Muscle layer of duodenum (tissue), 2 donors: Measurements from ENCODE around the gene ATXN7L1.
"Not testable (repeated sequence)": the region's sequence is repeated elsewhere in the genome, so short reads cannot be mapped to it uniquely, and the experiment has no call there.

Experiments used
- H3K27ac ChIP-seq: one replicate; pipeline ENCODE4 v1.7.0; 2013; ENCODE audit warnings: mild to moderate bottlenecking, low read length
- H3K27me3 ChIP-seq: one replicate; pipeline ENCODE4 v1.7.0; 2013; ENCODE audit warnings: low read depth, mild to moderate bottlenecking, control low read depth, low read length
- H3K36me3 ChIP-seq, 2 donors: one replicate each; pipeline ENCODE4 v1.7.0; 2013; ENCODE audit warnings: low read length in 2 of 2, control low read depth in 1 of 2, mild to moderate bottlenecking in 1 of 2; ENCODE audit not compliant: insufficient read depth in 2 of 2, control insufficient read depth in 1 of 2
- H3K4me1 ChIP-seq, 2 donors: one replicate each; pipeline ENCODE4 v1.7.0; 2013; ENCODE audit warnings: low read length in 2 of 2, mild to moderate bottlenecking in 2 of 2, control low read depth in 1 of 2, moderate library complexity in 1 of 2; ENCODE audit not compliant: insufficient read depth in 2 of 2, control insufficient read depth in 1 of 2
- H3K4me3 ChIP-seq, 2 donors: one replicate each; pipeline ENCODE4 v1.7.0; 2013; ENCODE audit warnings: low read length in 2 of 2, low read depth in 1 of 2, mild to moderate bottlenecking in 1 of 2
- H3K9me3 ChIP-seq, 2 donors: one replicate each; pipeline ENCODE4 v1.7.0; 2013; ENCODE audit warnings: low read length in 2 of 2, control low read depth in 1 of 2, mild to moderate bottlenecking in 1 of 2; ENCODE audit not compliant: control insufficient read depth in 1 of 2
- donor health status: healthy.

Gene ATXN7L1

DNA sequence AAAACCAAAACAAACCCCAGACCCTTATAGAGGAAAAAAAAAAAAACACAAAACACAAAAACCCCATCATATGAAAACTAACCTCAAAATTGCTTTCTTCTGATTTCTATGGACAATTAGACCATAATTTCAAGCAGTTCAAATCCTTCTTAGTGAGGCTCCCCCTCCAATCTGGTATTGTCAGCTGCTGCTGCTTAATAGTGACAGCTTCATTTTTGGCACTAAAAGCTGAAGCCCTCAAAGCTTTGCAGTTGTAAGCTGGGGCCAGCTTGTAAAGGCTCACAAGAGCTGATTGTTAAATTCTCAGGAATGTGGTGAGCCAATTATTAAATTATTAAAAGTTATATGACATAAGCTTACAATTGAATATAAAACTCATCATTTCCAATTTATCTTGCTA, 21.9 kb downstream of the ATXN7L1 start:
- Histone ChIP-seq H3K36me3 (no peaks in the 10 kb centered on the region), H3K4me1 (peaks cover 4 to 27% of the 10 kb centered on the region in 2 donors), H3K27me3 (no peaks in the 10 kb centered on the region), H3K4me3 (no peak overlapping the region), H3K9me3 (no peaks in the 10 kb centered on the region), H3K27ac (no peak overlapping the region)

- Histone ChIP-seq H3K27me3 (no peaks in the 10 kb centered on the region), H3K9me3 (no peaks in the 10 kb centered on the region), H3K4me3 (peak overlapping the region in 1 of 2 donors; percentile 40), H3K27ac (no peak overlapping the region), H3K4me1 (peaks cover 4 to 27% of the 10 kb centered on the region in 2 donors), H3K36me3 (no peaks in the 10 kb centered on the region)
Observed at GRCh38 chr7:105853931-105854419, 22.4 kb downstream of the ATXN7L1 start.

DNA sequence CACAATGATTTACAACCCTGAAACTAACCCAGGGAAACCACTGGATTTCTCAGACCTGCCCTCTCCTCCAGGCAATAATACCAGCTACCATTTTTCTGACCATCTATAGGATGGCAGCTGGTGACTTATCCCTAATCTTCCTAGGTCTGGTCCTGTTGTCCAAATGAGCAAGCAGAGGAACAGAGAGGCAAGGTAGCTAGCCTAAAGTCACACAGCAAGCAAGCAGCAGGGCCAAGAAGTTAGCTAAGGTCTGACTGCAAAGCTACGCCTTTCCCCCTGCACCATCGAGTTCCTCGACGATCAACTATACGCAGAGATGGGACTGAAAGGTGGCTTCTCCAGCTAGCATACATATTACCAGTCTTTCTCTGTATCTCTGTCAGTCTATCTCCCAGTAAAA, 25.3 kb downstream of the ATXN7L1 start:
- Histone ChIP-seq H3K4me3 (no peak overlapping the region), H3K4me1 (peaks cover 4 to 27% of the 10 kb centered on the region in 2 donors), H3K36me3 (no peaks in the 10 kb centered on the region), H3K27me3 (no peaks in the 10 kb centered on the region), H3K27ac (no peak overlapping the region), H3K9me3 (no peaks in the 10 kb centered on the region)

DNA sequence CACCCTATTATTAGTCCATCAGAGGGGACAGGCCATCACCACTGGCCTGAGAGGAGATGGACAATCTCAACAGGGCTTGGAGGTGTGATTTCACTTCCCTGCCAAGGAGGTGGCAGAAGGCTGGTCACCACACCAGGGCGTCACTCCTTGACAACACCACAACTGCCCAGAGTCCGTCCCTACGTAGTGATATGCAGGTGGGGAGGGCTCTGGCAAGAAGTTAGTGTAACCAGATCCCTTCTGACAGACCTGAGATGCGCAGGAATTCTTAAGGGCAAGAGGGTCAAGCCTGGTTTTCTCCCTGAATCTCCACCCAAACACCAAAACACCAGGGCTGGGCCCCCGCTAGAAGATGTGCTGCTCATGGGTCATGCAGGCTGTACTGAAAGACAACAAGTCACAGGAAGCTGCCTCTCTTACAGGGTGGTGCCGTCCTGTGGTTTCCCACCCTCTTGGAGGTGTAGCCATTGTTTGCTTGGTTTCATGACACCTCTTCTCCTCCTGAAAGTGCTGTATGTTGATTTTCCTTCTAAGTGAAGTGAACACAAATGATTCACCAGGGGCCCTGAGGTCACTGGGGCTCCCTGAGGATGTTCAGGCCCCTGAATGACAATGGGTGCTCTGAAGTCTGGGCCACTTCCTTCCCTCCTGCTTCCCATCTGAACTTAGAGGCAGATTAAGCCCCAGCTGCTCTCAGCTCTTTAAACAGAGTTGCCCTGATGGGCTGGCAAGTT, 27.1 kb downstream of the ATXN7L1 start:
- Histone ChIP-seq H3K9me3 (no peaks in the 10 kb centered on the region), H3K4me1 (peaks cover 4 to 27% of the 10 kb centered on the region in 2 donors), H3K27ac (no peak overlapping the region), H3K27me3 (no peaks in the 10 kb centered on the region), H3K4me3 (no peak overlapping the region), H3K36me3 (no peaks in the 10 kb centered on the region)

DNA sequence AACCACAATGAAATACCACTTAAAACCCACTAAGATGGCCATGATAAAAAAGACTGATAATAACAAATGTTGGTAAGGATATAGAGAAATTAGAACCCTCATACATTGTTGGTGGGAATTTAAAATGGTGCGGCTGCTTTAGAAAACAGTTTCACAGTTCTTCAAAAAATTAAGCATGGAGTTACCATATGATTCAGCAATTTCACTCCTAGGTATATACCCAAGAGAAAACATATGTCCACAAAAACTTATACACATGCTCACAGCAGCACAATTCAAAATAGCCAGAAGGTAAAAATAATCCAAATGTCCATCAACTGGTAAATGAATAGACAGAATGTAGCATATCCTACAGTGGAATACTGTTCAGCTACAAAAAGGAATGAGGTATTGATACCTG, 30.0 kb downstream of the ATXN7L1 start:
- H3K27ac ChIP-seq: no peak overlapping the region
- H3K36me3 ChIP-seq: no peaks in the 10 kb centered on the region
- H3K27me3 ChIP-seq: no peaks in the 10 kb centered on the region
- peaks cover 1 to 17% of the 10 kb centered on the region in 2 donors for H3K4me1 ChIP-seq
- no peak overlapping the region for H3K4me3 ChIP-seq
- no peaks in the 10 kb centered on the region for H3K9me3 ChIP-seq

DNA sequence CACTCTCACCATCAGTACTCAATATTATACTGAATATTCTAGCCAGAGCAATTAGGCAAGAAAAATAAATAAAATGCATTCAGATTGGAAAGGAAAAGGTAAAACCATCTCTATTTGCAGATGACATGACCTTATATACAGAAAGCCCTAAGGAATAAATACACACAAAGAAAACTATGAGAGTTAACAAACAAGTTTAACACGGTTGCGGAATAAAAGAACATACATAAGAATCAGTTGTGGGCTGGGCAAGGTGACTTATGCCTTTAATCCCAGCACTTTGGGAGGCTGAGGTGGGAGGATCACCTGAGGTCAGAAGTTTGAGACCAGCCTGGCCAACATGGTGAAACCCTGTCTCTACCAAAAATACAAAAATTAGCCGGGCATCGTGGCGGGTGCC, 31.7 kb downstream of the ATXN7L1 start:
- H3K27me3 ChIP-seq, H3K4me3 ChIP-seq, H3K27ac ChIP-seq, H3K9me3 ChIP-seq, H3K36me3 ChIP-seq: not testable (repeated sequence)
- peaks cover 0 to 18% of the 10 kb centered on the region in 2 donors for H3K4me1 ChIP-seq

GRCh38 chr7:105841866-105842265, 34.5 kb downstream of the ATXN7L1 start:
- no peaks in the 10 kb centered on the region for H3K27me3 ChIP-seq
- H3K27ac ChIP-seq: no peak overlapping the region
- H3K36me3 ChIP-seq: no peaks in the 10 kb centered on the region
- H3K4me1 ChIP-seq: peaks cover 11 to 42% of the 10 kb centered on the region in 2 donors
- H3K4me3 ChIP-seq: no peak overlapping the region
- no peaks in the 10 kb centered on the region for H3K9me3 ChIP-seq

DNA sequence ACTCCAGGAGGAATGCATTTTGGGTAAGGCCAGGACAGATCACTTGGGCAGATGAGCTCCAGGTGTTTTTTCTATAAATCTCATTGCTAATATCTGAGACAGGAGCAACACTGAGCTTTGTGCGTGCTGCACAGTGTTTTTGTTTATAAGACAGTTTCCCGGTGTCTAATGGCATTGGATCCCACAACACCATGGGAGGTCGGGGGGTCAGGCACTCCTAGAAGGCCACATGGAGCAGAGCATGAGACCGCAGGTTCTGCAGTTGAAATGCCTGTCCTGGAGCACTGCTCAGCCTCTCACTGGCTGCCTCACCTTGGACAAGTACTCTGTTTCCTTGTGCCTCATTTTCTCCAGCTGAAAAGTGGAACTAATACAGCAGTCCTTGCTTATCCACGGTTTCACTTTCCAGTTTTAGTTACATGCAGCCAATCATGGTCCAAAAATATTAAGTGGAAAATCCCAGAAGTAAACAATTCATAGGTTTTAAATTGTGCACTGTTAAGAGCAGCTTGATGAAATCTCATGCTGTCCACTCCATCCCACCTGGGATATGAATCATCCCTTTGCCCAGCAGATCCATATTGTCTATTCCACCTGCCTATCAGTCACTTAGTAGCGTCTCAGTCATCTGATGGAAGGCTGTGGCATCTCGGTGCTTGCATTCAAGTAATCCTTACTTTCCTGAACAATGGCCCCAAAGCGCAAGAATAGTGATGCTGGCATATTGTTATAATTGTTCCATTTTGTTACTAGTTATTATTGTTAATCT, 35.2 kb downstream of the ATXN7L1 start:
- no peaks in the 10 kb centered on the region for H3K9me3 ChIP-seq
- no peak overlapping the region for H3K4me3 ChIP-seq
- H3K27me3 ChIP-seq: no peaks in the 10 kb centered on the region
- no peaks in the 10 kb centered on the region for H3K36me3 ChIP-seq
- H3K27ac ChIP-seq: no peak overlapping the region
- H3K4me1 ChIP-seq: peaks cover 11 to 42% of the 10 kb centered on the region in 2 donors

GRCh38 chr7:105839266-105839665, 37.1 kb downstream of the ATXN7L1 start:
- Histone ChIP-seq H3K27ac (no peak overlapping the region), H3K36me3 (no peaks in the 10 kb centered on the region), H3K27me3 (no peaks in the 10 kb centered on the region), H3K4me1 (peaks cover 11 to 42% of the 10 kb centered on the region in 2 donors), H3K9me3 (no peaks in the 10 kb centered on the region), H3K4me3 (no peak overlapping the region)

DNA sequence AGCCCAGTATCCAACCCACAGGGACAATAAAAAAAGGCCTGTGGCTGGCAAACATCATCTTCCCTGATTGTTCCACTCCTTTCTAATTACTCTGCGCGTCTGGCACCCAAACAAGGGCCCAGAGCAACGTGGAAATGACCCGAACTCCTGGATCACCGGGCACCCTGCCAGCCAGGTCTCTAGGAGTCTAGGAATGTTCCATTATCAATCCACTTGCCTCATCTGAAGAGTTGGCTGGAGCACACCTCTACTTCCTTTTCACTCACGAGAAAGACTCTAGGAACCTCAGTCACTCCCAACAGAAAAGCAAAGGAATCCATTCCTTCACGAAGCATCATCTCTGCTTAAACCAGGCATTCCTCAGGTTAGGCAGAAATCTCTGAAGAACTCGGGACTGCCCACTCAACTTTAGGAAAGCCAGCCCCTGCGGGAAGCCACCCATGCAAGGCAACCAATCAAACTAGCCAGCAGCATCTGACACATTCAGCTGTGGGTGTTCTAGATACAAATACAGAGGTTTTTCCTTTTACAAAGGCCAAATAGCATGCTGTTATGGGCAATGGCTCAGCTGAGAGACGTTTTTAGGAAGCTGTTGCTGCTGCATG, 37.7 kb downstream of the ATXN7L1 start:
- H3K27ac ChIP-seq: peak overlapping the region; percentile 16
- no peaks in the 10 kb centered on the region for H3K27me3 ChIP-seq
- H3K4me3 ChIP-seq: no peak overlapping the region
- H3K36me3 ChIP-seq: no peaks in the 10 kb centered on the region
- H3K9me3 ChIP-seq: no peaks in the 10 kb centered on the region
- peaks cover 11 to 42% of the 10 kb centered on the region in 2 donors for H3K4me1 ChIP-seq
